Anterior cingulate cortex (tissue), 58 donors: ENCODE data around the gene FAM89B.
A peak's percentile ranks its signal among the peaks of the same experiment; 100 is the strongest.

ENCODE experiments used
- DNase-seq, 58 donors: peaks; one replicate each; lab custom pipeline; 2025; lab: John Stamatoyannopoulos, UW

The FAM89B gene

GRCh38 chr11:65585396-65586246 is 13.3 kb downstream of the FAM89B start:
- peak in 1 of 58 donors; percentile 37 for DNase-seq

- DNase-seq = no peak
Observed at GRCh38 chr11:65586247-65586630, 13.9 kb downstream of the FAM89B start.

- no peak for DNase-seq
Observed at GRCh38 chr11:65586676-65587075, 14.3 kb downstream of the FAM89B start.

- DNase-seq = peak in 9 of 58 donors; percentile 10 to 35 (median 18)
Observed at GRCh38 chr11:65588199-65589054, 16.1 kb downstream of the FAM89B start.

GRCh38 chr11:65589444-65590239 is 17.3 kb downstream of the FAM89B start:
- DNase-seq = no peak

- peak in 1 of 58 donors; percentile 27 for DNase-seq
Observed at GRCh38 chr11:65590240-65590738, 18.0 kb downstream of the FAM89B start.

GRCh38 chr11:65591939-65592857 is 19.9 kb downstream of the FAM89B start:
- DNase-seq = no peak

- DNase-seq = no peak
Observed at GRCh38 chr11:65592858-65593517, 20.6 kb downstream of the FAM89B start.

- DNase-seq = peak in 51 of 58 donors; percentile 26 to 84 (median 72)
Observed at GRCh38 chr11:65593518-65594414, 21.4 kb downstream of the FAM89B start.

- no peak for DNase-seq
Observed at GRCh38 chr11:65595131-65595530, 22.8 kb downstream of the FAM89B start.

GRCh38 chr11:65595543-65596281 is 23.4 kb downstream of the FAM89B start, which contains the start of gene KCNK7:
Gene KCNK7, minus strand, starts transcription at chr11:65595800. Its CDS starts 28 bp downstream, at chr11:65595772.
- DNase-seq = no peak

GRCh38 chr11:65596520-65596919 is 24.2 kb downstream of the FAM89B start:
- no peak for DNase-seq

GRCh38 chr11:65598258-65598699 is 25.9 kb downstream of the FAM89B start:
- no peak for DNase-seq

- DNase-seq = no peak
Observed at GRCh38 chr11:65599216-65599954, 27.0 kb downstream of the FAM89B start.

GRCh38 chr11:65599955-65600246 is 27.6 kb downstream of the FAM89B start:
- no peak for DNase-seq

GRCh38 chr11:65604258-65604657 is 31.9 kb downstream of the FAM89B start:
- no peak for DNase-seq
